ENCODE data around the gene SEZ6. TPM values are rescaled to one million over a fixed set of nuclear protein-coding genes. Genes with fewer than 3 reads are reported as not detected.

The SEZ6 gene
- total RNA-seq, 4 donors from 2014 or later, result 0.13 TPM; not detected in 3

DNA sequence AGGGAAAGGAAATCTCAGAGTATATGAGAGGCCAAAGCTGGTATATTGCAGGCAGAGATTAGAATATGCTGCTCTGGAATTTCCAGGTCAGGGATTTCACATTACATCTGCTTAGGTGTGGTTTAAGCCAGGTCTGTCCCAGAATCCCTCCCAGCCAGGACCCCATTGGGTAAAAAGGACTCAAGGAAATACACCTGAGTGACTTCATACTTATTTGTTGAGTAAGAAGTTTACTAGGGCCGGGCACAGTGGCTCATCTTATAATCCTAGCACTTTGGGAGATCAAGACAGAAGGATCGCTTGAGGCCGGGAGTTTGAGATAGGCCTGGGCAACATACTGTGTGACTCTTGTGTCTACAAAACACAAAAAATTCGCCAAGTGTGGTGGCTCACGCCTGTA is 44.3 kb upstream of the SEZ6 start:
- 89 to 93% methylated on average over 5 of the region's 5 CpGs for WGBS, 2 donors (ENCODE audit: low coverage in 1 of 2)
- no peaks in the 10 kb centered on the region for H3K9me3 ChIP-seq
- no peak overlapping the region for H3K27ac ChIP-seq
- no peak for ATAC-seq
- no peak overlapping the region for H3K4me3 ChIP-seq
- no peaks in the 10 kb centered on the region for H3K27me3 ChIP-seq
- TF ChIP-seq CTCF (IDR thresholded peaks at IDR 0.05) (no peak), POLR2AphosphoS5 (IDR thresholded peaks at IDR 0.05) (no peak), EP300 (IDR thresholded peaks at IDR 0.05) (no peak), POLR2A (IDR thresholded peaks at IDR 0.05) (no peak)
- no peaks in the 10 kb centered on the region for H3K4me1 ChIP-seq
- H3K36me3 ChIP-seq, result no peaks in the 10 kb centered on the region

DNA sequence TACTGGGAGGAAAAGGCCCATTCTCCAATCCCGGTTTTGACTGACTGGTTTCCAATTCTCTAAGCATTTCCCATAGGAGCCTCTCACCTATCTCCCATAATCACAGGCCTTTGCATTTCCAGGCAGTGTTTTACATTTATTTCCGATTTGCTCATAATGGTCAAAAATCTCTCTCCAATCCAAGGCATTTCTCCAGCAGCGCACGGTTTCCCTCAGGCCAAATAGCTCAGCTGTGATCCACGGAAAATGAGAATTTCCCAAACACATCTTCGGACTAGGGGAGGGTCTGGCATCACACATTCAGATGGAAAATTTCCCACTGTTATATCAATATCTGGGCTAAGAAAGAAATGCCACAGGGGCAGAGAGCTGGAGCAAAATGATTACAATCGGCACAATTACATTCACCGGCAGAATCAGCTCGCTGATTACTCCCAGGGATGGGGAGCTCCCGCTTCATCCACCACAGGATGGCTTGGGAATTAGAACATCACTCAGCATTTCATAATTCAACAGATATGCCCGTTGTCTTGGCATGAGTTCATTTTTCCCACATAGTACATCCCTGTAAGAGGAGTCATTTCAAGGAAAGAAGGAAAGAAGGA is 43.8 kb upstream of the SEZ6 start:
- H3K27me3 ChIP-seq, result no peaks in the 10 kb centered on the region
- no peaks in the 10 kb centered on the region for H3K36me3 ChIP-seq
- no peak for ATAC-seq
- TF ChIP-seq POLR2A (IDR thresholded peaks at IDR 0.05) (no peak), CTCF (IDR thresholded peaks at IDR 0.05) (no peak), EP300 (IDR thresholded peaks at IDR 0.05) (no peak), POLR2AphosphoS5 (IDR thresholded peaks at IDR 0.05) (no peak)
- no peaks in the 10 kb centered on the region for H3K4me1 ChIP-seq
- no peaks in the 10 kb centered on the region for H3K9me3 ChIP-seq
- H3K4me3 ChIP-seq, result no peak overlapping the region
- no peak overlapping the region for H3K27ac ChIP-seq
- WGBS, 2 donors (ENCODE audit: low coverage in 1 of 2), result 73 to 89% methylated on average over 8 to 10 of the region's 11 CpGs

DNA sequence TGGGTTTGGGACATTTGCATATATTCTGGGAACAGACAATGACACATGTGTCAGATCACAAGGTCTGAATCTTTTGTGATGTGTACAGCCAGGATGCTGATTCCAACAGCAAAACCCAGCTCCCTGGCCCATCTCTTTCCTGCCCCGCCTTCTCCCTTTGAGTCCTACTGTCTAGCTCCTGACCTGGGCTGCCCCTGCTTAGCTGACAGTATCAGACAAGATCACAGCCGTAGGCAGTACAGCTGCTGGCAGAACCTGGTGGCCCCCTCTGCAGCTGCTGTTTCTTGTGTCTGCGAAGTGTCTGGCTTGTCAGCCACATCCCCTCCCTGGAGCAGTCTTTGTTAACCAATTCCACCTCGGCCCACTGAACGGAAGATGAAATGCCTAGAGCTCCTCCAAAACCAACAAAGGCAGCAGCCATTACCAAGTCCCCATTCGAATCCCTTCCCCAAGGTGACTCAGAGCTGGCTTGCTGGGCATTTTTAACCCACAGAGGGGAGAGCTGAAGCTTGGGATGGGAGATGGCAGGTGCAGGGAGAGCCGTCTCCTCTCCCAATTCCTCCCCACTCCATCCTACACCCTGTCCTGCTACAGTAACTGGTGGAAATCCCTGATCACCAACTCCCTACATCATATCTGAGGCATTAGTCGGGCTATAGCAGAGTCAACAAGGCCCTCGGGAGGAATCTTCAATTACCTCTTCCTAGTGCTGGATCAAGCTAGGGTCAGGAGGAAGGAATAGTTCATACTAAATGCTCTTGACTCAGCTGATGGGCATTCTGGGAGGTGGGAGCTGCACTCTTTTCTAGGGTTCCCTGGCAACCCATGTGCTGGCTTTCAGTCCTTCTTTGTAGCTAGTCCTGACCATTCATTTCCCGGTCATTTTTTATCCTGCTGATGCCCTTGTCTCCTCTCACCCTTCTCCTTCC is 42.9 kb upstream of the SEZ6 start:
- no peak for ATAC-seq

DNA sequence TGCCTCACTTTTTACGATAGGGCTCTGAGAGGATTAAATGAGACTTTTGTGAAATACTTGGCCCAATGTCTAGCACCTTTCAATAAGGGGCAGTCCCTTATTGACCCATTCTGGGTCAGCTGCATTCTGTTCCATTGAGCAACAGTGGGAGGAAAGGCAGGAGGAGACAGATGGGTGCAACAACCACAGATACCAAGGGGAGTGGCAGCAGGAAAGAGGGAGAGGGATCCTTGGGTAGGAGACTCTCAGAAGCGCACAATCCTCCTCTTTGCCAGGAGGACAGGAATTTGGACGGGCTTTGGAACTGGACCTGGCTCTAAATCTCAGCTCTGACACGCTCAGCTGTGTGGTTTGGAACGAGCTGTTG is 40.6 kb upstream of the SEZ6 start:
- ATAC-seq, result no peak
- Histone ChIP-seq H3K9me3 (no peaks in the 10 kb centered on the region), H3K4me1 (no peaks in the 10 kb centered on the region), H3K4me3 (no peak overlapping the region), H3K27me3 (no peaks in the 10 kb centered on the region), H3K27ac (no peak overlapping the region), H3K36me3 (no peaks in the 10 kb centered on the region)
- TF ChIP-seq POLR2AphosphoS5 (IDR thresholded peaks at IDR 0.05), result no peak
- TF ChIP-seq CTCF (IDR thresholded peaks at IDR 0.05), result no peak
- TF ChIP-seq POLR2A (IDR thresholded peaks at IDR 0.05), result no peak
- no peak for TF ChIP-seq EP300 (IDR thresholded peaks at IDR 0.05)
- 81 to 87% methylated on average over 3 to 4 of the region's 5 CpGs for WGBS, 2 donors (ENCODE audit: low coverage in 1 of 2)

More for the DNA sequence above, 42.9 kb upstream of the SEZ6 start:
- Histone ChIP-seq H3K27ac (no peak overlapping the region), H3K4me3 (no peak overlapping the region), H3K27me3 (no peaks in the 10 kb centered on the region), H3K9me3 (no peaks in the 10 kb centered on the region), H3K4me1 (no peaks in the 10 kb centered on the region), H3K36me3 (no peaks in the 10 kb centered on the region)
- no peak for TF ChIP-seq EP300 (IDR thresholded peaks at IDR 0.05)
- no peak for TF ChIP-seq CTCF (IDR thresholded peaks at IDR 0.05)
- TF ChIP-seq POLR2AphosphoS5 (IDR thresholded peaks at IDR 0.05), result no peak
- no peak for TF ChIP-seq POLR2A (IDR thresholded peaks at IDR 0.05)
- 58 to 81% methylated on average over 4 to 5 of the region's 10 CpGs for WGBS, 2 donors (ENCODE audit: low coverage in 1 of 2)
